ENCODE results near the gene TNK1.

The TNK1 gene

GRCh38 chr17:7435676-7436555 lies 55.0 kb downstream of the TNK1 start:
- no peak for DNase-seq (ENCODE audit: low read depth)

GRCh38 chr17:7436556-7437368 lies 55.9 kb downstream of the TNK1 start:
- peak; percentile 70 for DNase-seq (ENCODE audit: low read depth)

- no peak for DNase-seq (ENCODE audit: low read depth)
Observed at GRCh38 chr17:7437369-7437863, 56.5 kb downstream of the TNK1 start.

GRCh38 chr17:7437950-7438614 lies 57.2 kb downstream of the TNK1 start:
- DNase-seq (ENCODE audit: low read depth): peak; percentile 56

- DNase-seq (ENCODE audit: low read depth): no peak
Observed at GRCh38 chr17:7438656-7439460, 58.0 kb downstream of the TNK1 start.

All from stimulated activated CD8-positive, alpha-beta memory T cell treated with anti-CD3 and anti-CD28 coated beads, Interleukin-4, amount 100 ng/mL, for 24 hours (primary cell).